ENCODE results near the gene PUS3.

DNA sequence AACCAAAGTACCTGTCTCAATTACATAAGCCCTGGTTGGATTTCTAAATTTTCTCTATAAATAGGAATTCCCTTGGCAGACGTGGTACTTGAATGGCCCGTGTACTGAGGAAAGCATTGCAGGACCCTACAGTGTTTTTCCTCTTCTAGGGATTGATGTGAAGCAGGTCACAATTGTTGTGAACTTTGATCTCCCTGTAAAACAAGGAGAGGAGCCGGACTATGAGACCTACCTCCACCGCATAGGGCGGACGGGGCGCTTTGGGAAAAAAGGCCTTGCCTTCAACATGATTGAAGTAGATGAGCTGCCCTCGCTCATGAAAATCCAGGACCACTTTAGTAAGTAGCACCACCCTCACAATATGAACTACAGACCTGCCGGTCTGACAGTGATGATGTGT lies 18.0 kb upstream of the PUS3 start:
- TF ChIP-seq POLR2A (IDR thresholded peaks at IDR 0.05) (no peak), POLR2AphosphoS5 (IDR thresholded peaks at IDR 0.05) (no peak)
